Measurements from ENCODE around the gene HSPB2.

Gene HSPB2

GRCh38 chr11:111961389-111962300, 49.1 kb downstream of the HSPB2 start:
- DNase-seq (ENCODE audit: low read depth), result no peak
- TF ChIP-seq POLR2A (IDR thresholded peaks at IDR 0.05; ENCODE audit: extremely low read depth, insufficient read length) (no peak), CTCF (IDR thresholded peaks at IDR 0.05; ENCODE audit: low read depth, low read length) (no peak), MAX (IDR thresholded peaks at IDR 0.05; ENCODE audit: low read depth, low read length) (no peak), MYC (IDR thresholded peaks at IDR 0.05; ENCODE audit: low read depth, low read length) (no peak)
- no peak overlapping the region for H3K4me3 ChIP-seq (ENCODE audit: low read depth, low read length)
